HUDEP-2 (cell line): ENCODE data around the gene INAVA.
"Not testable (repeated sequence)": the region's sequence is repeated elsewhere in the genome, so short reads cannot be mapped to it uniquely, and the experiment has no call there.

Experiments
- DNase-seq, 76 experiments: peaks; one replicate each; lab custom pipeline; 2025; ENCODE audit not compliant: unreplicated experiment in 76 of 76; lab: John Stamatoyannopoulos, UW

INAVA gene

GRCh38 chr1:200960236-200960947 lies 65.7 kb downstream of the INAVA start:
- no peak for DNase-seq

GRCh38 chr1:200960948-200961340 lies 66.2 kb downstream of the INAVA start:
- DNase-seq = no peak

GRCh38 chr1:200962151-200962550 lies 67.5 kb downstream of the INAVA start:
- not testable (repeated sequence) for DNase-seq

GRCh38 chr1:200962631-200963030 lies 67.9 kb downstream of the INAVA start:
- DNase-seq = no peak

GRCh38 chr1:200963076-200963475 lies 68.4 kb downstream of the INAVA start:
- no peak for DNase-seq

GRCh38 chr1:200963888-200964287 lies 69.2 kb downstream of the INAVA start:
- not testable (repeated sequence) for DNase-seq
